GM12801 (cell line): ENCODE data around the gene ARSI.

ENCODE experiments used
- TF ChIP-seq, protein P1 (sequence below): IDR thresholded peaks from one replicate; pipeline ENCODE4 v1.5.1; 2011; ENCODE audit warnings: control low read depth; ENCODE audit not compliant: insufficient read length; ENCODE audit errors: extremely low read depth

Gene ARSI

DNA sequence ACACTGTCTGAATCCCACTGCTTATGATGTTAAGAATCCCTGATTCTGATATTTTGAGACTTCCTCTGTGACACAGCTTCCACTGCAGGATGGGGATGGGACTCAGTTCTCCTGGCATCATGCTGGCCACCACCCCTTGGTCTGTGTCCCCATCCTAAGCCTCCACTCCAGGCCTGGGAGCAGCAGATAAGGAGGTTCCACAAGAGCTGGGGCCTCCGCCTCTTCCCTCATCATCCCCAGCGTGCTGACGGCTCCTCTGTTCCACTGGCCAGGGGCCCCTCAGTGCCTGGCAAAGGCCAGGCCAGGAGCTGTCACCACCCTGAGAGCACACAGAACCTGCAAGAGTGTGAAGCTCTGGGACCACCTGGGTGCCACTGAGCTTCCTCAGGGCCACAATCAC, 53.8 kb downstream of the ARSI start:
- TF ChIP-seq, protein P1, sequence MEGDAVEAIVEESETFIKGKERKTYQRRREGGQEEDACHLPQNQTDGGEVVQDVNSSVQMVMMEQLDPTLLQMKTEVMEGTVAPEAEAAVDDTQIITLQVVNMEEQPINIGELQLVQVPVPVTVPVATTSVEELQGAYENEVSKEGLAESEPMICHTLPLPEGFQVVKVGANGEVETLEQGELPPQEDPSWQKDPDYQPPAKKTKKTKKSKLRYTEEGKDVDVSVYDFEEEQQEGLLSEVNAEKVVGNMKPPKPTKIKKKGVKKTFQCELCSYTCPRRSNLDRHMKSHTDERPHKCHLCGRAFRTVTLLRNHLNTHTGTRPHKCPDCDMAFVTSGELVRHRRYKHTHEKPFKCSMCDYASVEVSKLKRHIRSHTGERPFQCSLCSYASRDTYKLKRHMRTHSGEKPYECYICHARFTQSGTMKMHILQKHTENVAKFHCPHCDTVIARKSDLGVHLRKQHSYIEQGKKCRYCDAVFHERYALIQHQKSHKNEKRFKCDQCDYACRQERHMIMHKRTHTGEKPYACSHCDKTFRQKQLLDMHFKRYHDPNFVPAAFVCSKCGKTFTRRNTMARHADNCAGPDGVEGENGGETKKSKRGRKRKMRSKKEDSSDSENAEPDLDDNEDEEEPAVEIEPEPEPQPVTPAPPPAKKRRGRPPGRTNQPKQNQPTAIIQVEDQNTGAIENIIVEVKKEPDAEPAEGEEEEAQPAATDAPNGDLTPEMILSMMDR = no peak

DNA sequence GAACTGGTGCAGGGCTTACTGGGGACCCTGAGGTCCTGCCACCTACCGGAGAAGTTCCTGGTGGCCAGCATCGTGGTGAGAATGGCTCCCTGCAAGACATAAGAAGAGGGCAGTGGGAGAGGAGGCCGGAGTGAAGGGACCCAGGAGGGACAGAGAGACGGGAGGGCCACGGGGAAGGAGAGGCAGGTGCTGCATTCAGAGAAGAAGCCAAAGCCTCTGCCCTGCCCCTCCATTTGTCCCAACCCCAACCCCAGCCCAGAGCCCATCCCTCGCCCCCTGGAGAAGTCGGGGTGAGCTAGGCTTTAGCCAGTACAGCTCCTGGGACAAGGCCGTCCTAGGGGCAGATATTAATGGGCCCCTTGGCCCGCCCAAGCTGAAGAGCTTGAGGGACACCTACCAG, 55.0 kb downstream of the ARSI start:
- TF ChIP-seq, protein P1 = no peak

DNA sequence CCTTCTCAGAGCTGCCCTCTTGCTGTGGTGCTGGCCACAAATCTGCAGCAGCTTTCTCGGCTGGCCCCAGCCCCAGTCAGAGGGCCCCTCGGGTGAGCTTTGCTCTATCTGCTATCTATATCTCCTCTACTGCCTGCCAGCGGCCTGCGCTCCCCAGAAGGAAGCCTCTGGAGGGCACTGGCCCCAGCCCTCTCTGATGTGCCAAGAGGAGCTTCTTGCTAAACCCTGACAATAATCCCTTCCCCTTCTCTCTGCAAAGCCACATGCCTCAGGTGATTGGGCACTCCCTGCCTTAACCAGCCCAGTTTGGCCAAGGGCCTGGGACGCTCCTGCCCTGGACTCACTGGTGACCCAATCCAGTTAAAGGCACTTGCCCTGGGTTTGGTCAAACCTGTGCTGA, 55.9 kb downstream of the ARSI start:
- TF ChIP-seq, protein P1 = no peak

DNA sequence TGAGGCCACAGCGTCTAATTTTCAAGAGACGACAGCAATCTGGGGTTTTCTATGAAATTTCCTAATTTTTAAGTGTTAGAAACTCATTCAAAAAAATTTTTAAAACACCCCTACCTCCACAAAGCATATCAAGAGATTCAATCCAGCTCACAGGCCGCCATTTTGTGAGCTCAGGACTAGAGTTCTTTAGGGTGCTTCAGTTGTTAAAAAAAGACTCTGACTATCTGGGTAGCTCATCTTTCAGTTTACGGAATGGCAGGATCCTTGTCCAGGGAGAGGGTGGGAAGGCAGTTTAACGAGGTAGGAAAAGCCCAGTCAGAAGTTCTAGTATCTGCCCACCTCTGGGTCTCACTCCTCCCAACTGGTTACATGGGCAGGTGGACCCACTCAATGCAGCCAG, 56.3 kb downstream of the ARSI start:
- TF ChIP-seq, protein P1 = no peak
